22Rv1 (cell line): ENCODE results near the gene PLIN3.
A peak's percentile ranks its signal among the peaks of the same experiment; 100 is the strongest.

Experiments used
- ZFX ChIP-seq: fragments of 450-650 bp; IDR thresholded peaks from 2 replicates; pipeline ENCODE4 v1.6.1; 2017; ENCODE audit warnings: antibody characterized with exemption, borderline replicate concordance
- TF ChIP-seq, protein P1 (sequence below): fragments of 450-650 bp; IDR thresholded peaks from 2 replicates; pipeline ENCODE4 v1.5.1; 2017; ENCODE audit warnings: mild to moderate bottlenecking

DNA sequence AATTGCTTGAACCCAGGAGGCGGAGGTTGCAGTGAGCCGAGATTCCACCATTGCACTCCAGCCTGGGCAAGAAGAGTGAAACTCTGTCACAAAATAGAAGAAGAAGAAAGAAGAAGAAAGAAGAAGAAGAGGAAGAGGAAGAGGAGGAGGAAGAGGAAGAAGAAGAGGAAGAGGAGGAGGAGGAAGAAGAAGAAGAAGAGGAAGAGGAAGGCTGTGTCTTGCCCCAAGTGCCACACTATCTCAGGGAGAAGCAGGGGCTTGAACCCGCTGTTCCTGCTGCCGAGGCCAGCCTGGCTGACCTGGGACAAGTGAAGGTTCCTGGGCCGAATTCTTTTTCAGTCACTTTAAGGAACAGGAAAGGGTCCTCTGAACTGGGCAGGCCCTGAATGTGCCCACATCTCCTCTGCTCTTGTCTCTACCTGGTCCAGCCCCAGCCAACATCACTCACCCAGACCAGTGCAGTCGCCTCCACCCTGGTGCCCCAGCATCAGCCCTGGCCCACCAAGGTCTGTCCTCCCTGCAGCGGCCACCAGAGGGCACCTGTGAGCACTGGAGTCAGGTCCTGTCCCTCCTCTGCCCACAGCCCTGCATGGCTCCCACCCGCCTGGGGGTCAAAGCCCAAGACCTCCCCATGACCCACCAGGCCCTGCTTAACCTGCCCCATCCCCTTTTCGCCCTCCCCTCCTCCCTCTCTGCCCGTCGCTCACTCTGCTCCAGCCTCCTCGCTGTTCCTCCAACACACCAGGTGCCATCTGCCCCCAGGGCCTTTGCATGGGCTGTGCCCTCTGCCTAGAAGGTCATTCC, 55.9 kb downstream of the PLIN3 start:
- TF ChIP-seq, protein P1, sequence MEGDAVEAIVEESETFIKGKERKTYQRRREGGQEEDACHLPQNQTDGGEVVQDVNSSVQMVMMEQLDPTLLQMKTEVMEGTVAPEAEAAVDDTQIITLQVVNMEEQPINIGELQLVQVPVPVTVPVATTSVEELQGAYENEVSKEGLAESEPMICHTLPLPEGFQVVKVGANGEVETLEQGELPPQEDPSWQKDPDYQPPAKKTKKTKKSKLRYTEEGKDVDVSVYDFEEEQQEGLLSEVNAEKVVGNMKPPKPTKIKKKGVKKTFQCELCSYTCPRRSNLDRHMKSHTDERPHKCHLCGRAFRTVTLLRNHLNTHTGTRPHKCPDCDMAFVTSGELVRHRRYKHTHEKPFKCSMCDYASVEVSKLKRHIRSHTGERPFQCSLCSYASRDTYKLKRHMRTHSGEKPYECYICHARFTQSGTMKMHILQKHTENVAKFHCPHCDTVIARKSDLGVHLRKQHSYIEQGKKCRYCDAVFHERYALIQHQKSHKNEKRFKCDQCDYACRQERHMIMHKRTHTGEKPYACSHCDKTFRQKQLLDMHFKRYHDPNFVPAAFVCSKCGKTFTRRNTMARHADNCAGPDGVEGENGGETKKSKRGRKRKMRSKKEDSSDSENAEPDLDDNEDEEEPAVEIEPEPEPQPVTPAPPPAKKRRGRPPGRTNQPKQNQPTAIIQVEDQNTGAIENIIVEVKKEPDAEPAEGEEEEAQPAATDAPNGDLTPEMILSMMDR = peak; percentile 94
- no peak for TF ChIP-seq ZFX
